B cell (primary cell): ENCODE results near the gene COL13A1.

Experiments
- EZH2 ChIP-seq: IDR thresholded peaks from 2 replicates; pipeline ENCODE4 v1.6.1; 2012; ENCODE audit warnings: borderline replicate concordance, low read depth, mild to moderate bottlenecking, moderate library complexity, low read length; ENCODE audit not compliant: insufficient read depth, poor library complexity, severe bottlenecking
- TF ChIP-seq, protein P1 (sequence below): fragments of 200-600 bp; IDR thresholded peaks from one replicate; pipeline ENCODE4 v1.8.0; 2022; ENCODE audit warnings: antibody characterized with exemption, mild to moderate bottlenecking

DNA sequence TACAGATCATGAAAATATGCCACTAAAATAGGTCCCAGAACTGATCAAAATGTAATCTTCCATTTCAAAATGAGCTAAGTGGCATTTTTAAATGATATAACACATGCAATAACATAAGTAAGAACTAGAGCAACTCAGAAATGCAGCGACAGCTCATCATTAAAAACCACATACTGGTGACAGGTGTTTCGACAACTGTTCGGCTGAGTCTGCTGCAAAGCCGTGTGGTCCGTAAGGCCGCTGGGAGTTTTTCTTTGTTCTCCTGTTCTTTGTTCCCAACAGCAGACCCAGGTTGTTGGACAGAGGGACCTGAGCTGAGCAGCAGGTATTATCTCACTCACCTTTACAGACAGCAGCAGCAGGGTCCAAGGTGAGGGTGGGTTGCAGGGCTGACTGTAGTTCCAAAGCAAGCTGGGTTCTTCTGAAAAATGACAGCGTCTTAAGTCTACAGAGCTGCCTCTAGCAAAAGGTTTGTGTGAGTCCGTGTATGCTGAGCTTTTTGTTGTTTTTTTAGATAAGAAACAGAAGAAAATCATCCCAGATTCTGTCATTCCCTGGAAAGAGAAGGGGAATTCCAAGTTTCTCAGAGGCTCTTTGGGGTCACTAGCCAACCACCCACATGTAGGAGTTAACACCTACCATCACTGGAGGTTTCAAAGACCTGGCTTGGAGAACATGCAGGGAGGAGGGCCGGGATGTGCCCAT, 205.6 kb downstream of the COL13A1 start:
- TF ChIP-seq, protein P1, sequence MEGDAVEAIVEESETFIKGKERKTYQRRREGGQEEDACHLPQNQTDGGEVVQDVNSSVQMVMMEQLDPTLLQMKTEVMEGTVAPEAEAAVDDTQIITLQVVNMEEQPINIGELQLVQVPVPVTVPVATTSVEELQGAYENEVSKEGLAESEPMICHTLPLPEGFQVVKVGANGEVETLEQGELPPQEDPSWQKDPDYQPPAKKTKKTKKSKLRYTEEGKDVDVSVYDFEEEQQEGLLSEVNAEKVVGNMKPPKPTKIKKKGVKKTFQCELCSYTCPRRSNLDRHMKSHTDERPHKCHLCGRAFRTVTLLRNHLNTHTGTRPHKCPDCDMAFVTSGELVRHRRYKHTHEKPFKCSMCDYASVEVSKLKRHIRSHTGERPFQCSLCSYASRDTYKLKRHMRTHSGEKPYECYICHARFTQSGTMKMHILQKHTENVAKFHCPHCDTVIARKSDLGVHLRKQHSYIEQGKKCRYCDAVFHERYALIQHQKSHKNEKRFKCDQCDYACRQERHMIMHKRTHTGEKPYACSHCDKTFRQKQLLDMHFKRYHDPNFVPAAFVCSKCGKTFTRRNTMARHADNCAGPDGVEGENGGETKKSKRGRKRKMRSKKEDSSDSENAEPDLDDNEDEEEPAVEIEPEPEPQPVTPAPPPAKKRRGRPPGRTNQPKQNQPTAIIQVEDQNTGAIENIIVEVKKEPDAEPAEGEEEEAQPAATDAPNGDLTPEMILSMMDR: no peak
- no peak for TF ChIP-seq EZH2
